Mesenchymal stem cell (in vitro differentiated cells and primary cell): ENCODE measurements around the gene DOCK2.

Experiments used
- DNase-seq: peaks from one replicate; pipeline ENCODE4 v3.0.0-alpha.2; 2013
- H2AFZ ChIP-seq: one replicate; pipeline ENCODE4 v1.6.1; 2013; ENCODE audit warnings: low read depth, mild to moderate bottlenecking, control low read depth, inconsistent platforms, low read length, moderate library complexity
- H2AK5ac ChIP-seq: 2 replicates; pipeline ENCODE4 v1.6.1; 2013; ENCODE audit warnings: low read length, moderate library complexity, mild to moderate bottlenecking, inconsistent platforms; ENCODE audit not compliant: severe bottlenecking
- H2BK120ac ChIP-seq: one replicate; pipeline ENCODE4 v1.6.1; 2013; ENCODE audit warnings: low read depth, mild to moderate bottlenecking, inconsistent platforms, low read length, moderate library complexity
- H2BK12ac ChIP-seq, 2 experiments: one replicate each; pipeline ENCODE4 v1.6.1; 2013; ENCODE audit warnings: inconsistent platforms in 2 of 2, low read length in 2 of 2, mild to moderate bottlenecking in 2 of 2, moderate library complexity in 2 of 2, control low read depth in 1 of 2
- H2BK15ac ChIP-seq: one replicate; pipeline ENCODE4 v1.6.1; 2013; ENCODE audit warnings: mild to moderate bottlenecking, low read depth, inconsistent platforms; ENCODE audit not compliant: poor library complexity, severe bottlenecking
- H2BK5ac ChIP-seq: 2 replicates; pipeline ENCODE4 v1.6.1; 2013; ENCODE audit warnings: low read depth, mild to moderate bottlenecking, low read length, control low read depth, inconsistent platforms; ENCODE audit not compliant: poor library complexity, severe bottlenecking
- H3K14ac ChIP-seq, 2 experiments: one replicate each; pipeline ENCODE4 v1.6.1; 2013; ENCODE audit warnings: inconsistent platforms in 2 of 2, low read length in 2 of 2, control low read depth in 1 of 2, mild to moderate bottlenecking in 1 of 2, moderate library complexity in 1 of 2
- H3K18ac ChIP-seq, 2 experiments: one replicate each; pipeline ENCODE4 v1.6.1; 2013; ENCODE audit warnings: inconsistent platforms in 2 of 2, low read length in 2 of 2, control low read depth in 1 of 2, low read depth in 1 of 2, mild to moderate bottlenecking in 1 of 2
- H3K23ac ChIP-seq, 2 experiments: one replicate each; pipeline ENCODE4 v1.6.1; 2013; ENCODE audit warnings: inconsistent platforms in 2 of 2, low read length in 2 of 2, mild to moderate bottlenecking in 2 of 2, moderate library complexity in 2 of 2, control low read depth in 1 of 2
- H3K27ac ChIP-seq: 2 replicates; pipeline ENCODE4 v1.5.1; 2013; ENCODE audit warnings: mild to moderate bottlenecking, moderate library complexity, low read length, control low read depth, inconsistent platforms; ENCODE audit not compliant: poor library complexity, severe bottlenecking
- H3K27me3 ChIP-seq, 2 experiments: 2 replicates each; pipeline versions ENCODE4 v1.6.1 to v1.7.0; 2013; ENCODE audit warnings: low read length in 2 of 2, mild to moderate bottlenecking in 2 of 2, moderate library complexity in 2 of 2, control low read depth in 1 of 2, inconsistent platforms in 1 of 2; ENCODE audit not compliant: control insufficient read depth in 1 of 2, insufficient read depth in 1 of 2
- H3K36me3 ChIP-seq, 2 experiments: 2 replicates each; pipeline versions ENCODE4 v1.6.1 to v1.7.0; 2013; ENCODE audit warnings: low read length in 2 of 2, control low read depth in 1 of 2, inconsistent platforms in 1 of 2, low read depth in 1 of 2, mild to moderate bottlenecking in 1 of 2; ENCODE audit not compliant: insufficient read depth in 2 of 2, control insufficient read depth in 1 of 2
- H3K4ac ChIP-seq, 2 experiments: one replicate each; pipeline ENCODE4 v1.6.1; 2013; ENCODE audit warnings: inconsistent platforms in 2 of 2, low read length in 2 of 2, mild to moderate bottlenecking in 2 of 2, moderate library complexity in 2 of 2, control low read depth in 1 of 2, low read depth in 1 of 2
- H3K4me1 ChIP-seq: 2 replicates; pipeline ENCODE4 v1.6.1; 2013; ENCODE audit warnings: low read depth, low read length, control low read depth; ENCODE audit not compliant: control insufficient read depth, insufficient read depth
- H3K4me2 ChIP-seq: 2 replicates; pipeline ENCODE4 v1.6.1; 2013; ENCODE audit warnings: low read length, mild to moderate bottlenecking, inconsistent platforms; ENCODE audit not compliant: poor library complexity, severe bottlenecking
- H3K4me3 ChIP-seq, 2 experiments: 2 replicates each; pipeline versions ENCODE4 v1.5.1 to v1.7.0; 2013; ENCODE audit warnings: low read length in 2 of 2, mild to moderate bottlenecking in 2 of 2, control low read depth in 1 of 2, low read depth in 1 of 2; ENCODE audit not compliant: insufficient read depth in 1 of 2
- H3K79me1 ChIP-seq: replicated peaks from 2 replicates; pipeline ENCODE4 v1.6.1; 2013; ENCODE audit warnings: mild to moderate bottlenecking, control low read depth, low read length, inconsistent platforms; ENCODE audit not compliant: poor library complexity, severe bottlenecking
- H3K9ac ChIP-seq: 2 replicates; pipeline ENCODE4 v1.7.0; 2013; ENCODE audit warnings: mild to moderate bottlenecking, low read length, moderate library complexity
- H3K9me3 ChIP-seq: 2 replicates; pipeline ENCODE4 v1.7.0; 2013; ENCODE audit warnings: mild to moderate bottlenecking, low read length; ENCODE audit not compliant: control insufficient read depth
- H4K8ac ChIP-seq: one replicate; pipeline ENCODE4 v1.6.1; 2013; ENCODE audit warnings: inconsistent platforms, mild to moderate bottlenecking, low read length, moderate library complexity
- H4K91ac ChIP-seq: one replicate; pipeline ENCODE4 v1.6.1; 2013; ENCODE audit warnings: mild to moderate bottlenecking, low read length, inconsistent platforms
- WGBS: methylation state at CpG from one replicate; pipeline ENCODE4 v1.1.7; 2013; ENCODE audit warnings: mixed read lengths; 5-methylcytosine and 5-hydroxymethylcytosine counted together

Gene DOCK2

DNA sequence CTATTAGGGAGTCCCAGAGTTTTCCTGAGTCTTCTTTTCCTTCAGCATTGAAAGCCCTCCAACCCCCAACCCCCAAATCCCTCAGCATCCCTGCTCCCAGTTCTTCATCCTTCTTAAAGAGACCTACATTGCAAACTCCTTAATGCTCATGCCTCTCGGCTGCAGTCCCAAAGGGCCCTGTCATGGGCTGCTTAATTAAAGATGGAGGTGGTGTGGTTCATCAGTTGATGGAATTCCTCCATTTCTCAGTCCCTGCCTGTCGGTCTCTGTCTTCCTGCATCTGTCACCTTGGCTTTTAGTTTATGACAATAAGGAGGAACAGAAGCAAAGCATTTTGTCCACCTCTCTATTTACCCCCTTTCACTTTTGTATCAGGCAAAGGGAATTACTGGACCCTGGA, 470.6 kb downstream of the DOCK2 start:
- Histone ChIP-seq H3K4me1 (peaks cover 3% of the 10 kb centered on the region), H3K36me3 (no peaks in the 10 kb centered on the region), H3K4me2 (no peak overlapping the region), H2AFZ (no peak overlapping the region), H3K18ac (no peak overlapping the region), H2BK5ac (no peak overlapping the region), H3K14ac (no peak overlapping the region), H3K79me1 (no peaks in the 10 kb centered on the region), H3K4ac (no peak overlapping the region), H4K91ac (no peak overlapping the region), H3K23ac (no peak overlapping the region), H2BK12ac (no peak overlapping the region), H3K4me3 (no peak overlapping the region), H3K27me3 (peaks cover 22 to 64% of the 10 kb centered on the region in 2 experiments), H3K9me3 (no peaks in the 10 kb centered on the region), H3K27ac (no peak overlapping the region), H2BK15ac (no peak overlapping the region), H4K8ac (no peak overlapping the region), H3K9ac (no peak overlapping the region), H2AK5ac (no peak overlapping the region), H2BK120ac (no peak overlapping the region)
- DNase-seq, result no peak
- WGBS, result 94% methylated on average over 2 of the region's 2 CpGs

GRCh38 chr5:170108266-170108785, 471.3 kb downstream of the DOCK2 start:
- H3K27ac ChIP-seq, result no peak overlapping the region
- H3K23ac ChIP-seq, result no peak overlapping the region
- H3K18ac ChIP-seq, result no peak overlapping the region
- no peak overlapping the region for H4K91ac ChIP-seq
- H2AK5ac ChIP-seq, result no peak overlapping the region
- no peak overlapping the region for H3K9ac ChIP-seq
- H2AFZ ChIP-seq, result no peak overlapping the region
- no peak overlapping the region for H2BK12ac ChIP-seq
- H4K8ac ChIP-seq, result no peak overlapping the region
- no peak overlapping the region for H3K4ac ChIP-seq
- H3K14ac ChIP-seq, result no peak overlapping the region
- H3K4me1 ChIP-seq, result peaks cover 3% of the 10 kb centered on the region
- no peak for DNase-seq
- WGBS, result 91% methylated on average over 12 of the region's 12 CpGs
- no peak overlapping the region for H3K4me2 ChIP-seq
- peaks cover 22 to 64% of the 10 kb centered on the region in 2 experiments for H3K27me3 ChIP-seq
- H3K4me3 ChIP-seq, result peak overlapping the region in 1 of 2 experiments; percentile 10
- H2BK5ac ChIP-seq, result no peak overlapping the region
- H3K9me3 ChIP-seq, result no peaks in the 10 kb centered on the region
- H3K79me1 ChIP-seq, result no peaks in the 10 kb centered on the region
- H3K36me3 ChIP-seq, result no peaks in the 10 kb centered on the region
- no peak overlapping the region for H2BK120ac ChIP-seq
- no peak overlapping the region for H2BK15ac ChIP-seq

DNA sequence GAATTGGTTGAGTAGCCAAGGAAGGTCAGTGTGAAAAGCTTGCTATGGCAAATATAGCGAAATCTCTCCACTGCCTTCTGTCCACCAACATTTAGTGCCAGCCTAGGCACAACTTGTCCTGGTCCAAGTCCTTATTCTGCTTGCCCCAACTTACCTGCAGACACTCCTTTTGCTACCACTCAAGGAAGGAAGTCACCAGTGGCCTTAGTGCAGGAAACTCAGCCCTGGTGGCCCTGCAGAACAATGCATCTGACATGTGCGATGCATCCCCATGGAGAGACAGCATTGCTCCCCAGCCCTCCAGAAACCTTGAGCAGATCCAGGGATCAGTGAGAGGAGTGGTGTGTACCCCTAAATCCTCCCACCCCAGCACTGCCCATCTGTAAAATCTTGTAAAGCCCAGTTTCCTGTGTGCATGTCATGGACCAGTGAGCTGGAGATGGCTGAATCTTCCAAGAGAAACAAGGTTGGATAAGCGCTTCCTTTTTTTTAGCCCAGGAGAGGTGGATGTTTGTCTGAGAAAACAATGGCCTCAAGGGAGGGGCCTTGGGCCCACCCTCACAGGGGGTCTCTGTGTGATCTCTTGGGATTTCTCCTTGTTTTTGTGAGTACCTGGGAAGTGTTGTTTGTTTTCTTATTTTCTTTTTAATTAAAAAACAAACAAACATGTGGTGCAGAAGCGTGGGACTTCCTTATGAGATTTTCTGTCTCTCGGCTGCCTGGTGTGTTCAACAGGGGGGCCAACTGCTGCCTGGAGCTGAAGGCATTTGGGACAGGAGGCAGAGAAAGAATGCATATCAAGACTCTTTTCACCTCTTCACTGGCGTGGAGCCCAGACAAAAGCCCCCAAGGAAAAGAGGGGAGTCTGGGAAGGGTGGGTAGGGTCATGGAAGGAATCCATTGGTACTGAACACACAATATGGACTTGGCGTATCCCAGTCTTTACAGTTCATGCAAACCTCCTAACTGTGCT, 472.3 kb downstream of the DOCK2 start:
- peaks cover 22 to 59% of the 10 kb centered on the region in 2 experiments for H3K27me3 ChIP-seq

DNA sequence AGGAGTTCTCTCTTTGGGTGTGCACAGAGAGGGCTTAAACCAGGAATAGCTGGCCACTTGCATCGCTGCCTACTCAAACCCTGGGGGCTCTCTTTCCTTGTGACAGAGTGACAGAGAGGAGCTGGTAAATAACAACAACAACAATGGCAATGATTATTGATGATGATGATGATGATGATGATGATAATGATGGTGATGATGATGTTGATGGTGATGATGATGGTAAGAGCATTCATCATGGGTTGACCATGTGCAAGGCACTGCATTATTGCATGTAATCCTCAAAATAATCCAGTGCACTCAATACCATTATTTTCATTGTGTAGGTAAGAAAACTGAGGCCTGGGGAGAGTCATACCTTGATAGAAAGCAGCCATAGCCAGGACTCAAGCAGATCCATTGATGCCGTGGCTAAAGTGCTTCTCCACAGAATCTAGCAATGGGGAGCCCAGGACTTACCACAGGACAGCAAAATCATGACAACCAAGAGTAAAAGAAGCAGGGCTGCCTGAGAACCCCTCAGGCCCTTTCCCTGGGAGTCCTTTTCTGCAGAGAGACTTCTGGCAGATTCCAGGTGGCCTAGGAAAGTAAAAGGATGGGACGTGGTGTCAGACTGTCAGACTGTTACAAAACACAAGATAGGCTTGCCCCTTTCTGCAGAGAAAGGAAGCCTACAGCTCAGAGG, 473.5 kb downstream of the DOCK2 start:
- no peaks in the 10 kb centered on the region for H3K9me3 ChIP-seq
- H2BK12ac ChIP-seq, result no peak overlapping the region
- no peaks in the 10 kb centered on the region for H3K36me3 ChIP-seq
- no peak overlapping the region for H3K4me2 ChIP-seq
- H3K79me1 ChIP-seq, result no peaks in the 10 kb centered on the region
- H3K9ac ChIP-seq, result no peak overlapping the region
- peaks cover 22 to 53% of the 10 kb centered on the region in 2 experiments for H3K27me3 ChIP-seq
- no peak overlapping the region for H3K18ac ChIP-seq
- H2BK15ac ChIP-seq, result no peak overlapping the region
- no peak overlapping the region for H3K14ac ChIP-seq
- H2BK120ac ChIP-seq, result no peak overlapping the region
- no peak overlapping the region for H3K27ac ChIP-seq
- H2AFZ ChIP-seq, result no peak overlapping the region
- no peak overlapping the region for H3K4me3 ChIP-seq
- H2AK5ac ChIP-seq, result no peak overlapping the region
- no peak overlapping the region for H4K8ac ChIP-seq
- peaks cover 2% of the 10 kb centered on the region for H3K4me1 ChIP-seq
- no peak overlapping the region for H4K91ac ChIP-seq
- no peak overlapping the region for H2BK5ac ChIP-seq
- no peak overlapping the region for H3K23ac ChIP-seq
- H3K4ac ChIP-seq, result no peak overlapping the region
- no peak for DNase-seq
- 73% methylated on average over 3 of the region's 3 CpGs for WGBS

More for the DNA sequence above, 472.3 kb downstream of the DOCK2 start:
- Histone ChIP-seq H3K4me2 (no peak overlapping the region), H2BK12ac (no peak overlapping the region), H2AFZ (no peak overlapping the region), H4K8ac (no peak overlapping the region), H4K91ac (no peak overlapping the region), H3K9ac (no peak overlapping the region), H3K36me3 (no peaks in the 10 kb centered on the region), H3K9me3 (no peaks in the 10 kb centered on the region), H3K18ac (no peak overlapping the region), H2BK15ac (no peak overlapping the region), H2BK120ac (no peak overlapping the region), H3K4ac (no peak overlapping the region), H3K79me1 (no peaks in the 10 kb centered on the region), H2AK5ac (no peak overlapping the region), H3K27ac (no peak overlapping the region), H3K23ac (no peak overlapping the region), H2BK5ac (no peak overlapping the region), H3K4me1 (peaks cover 3% of the 10 kb centered on the region), H3K14ac (no peak overlapping the region), H3K4me3 (no peak overlapping the region)
- WGBS, result 73% methylated on average over 6 of the region's 7 CpGs
- DNase-seq, result no peak
